Tibial artery (tissue), 4 donors: Measurements from ENCODE around the gene MEX3B.

Source experiments
- DNase-seq, 2 donors: peaks; one replicate each; pipeline ENCODE4 v3.0.0-alpha.2; 2019
- H3K27ac ChIP-seq, 2 donors: fragments of 200-600 bp; sonication (generic) in 1 of 2; 1 replicate in 1 of 2; 2 replicates in 1 of 2; pipeline ENCODE4 v1.5.1; 2018 to 2019; ENCODE audit warnings: mild to moderate bottlenecking in 1 of 2
- H3K27me3 ChIP-seq, 2 donors: fragments of 200-600 bp; sonication (generic) in 1 of 2; one replicate each; pipeline versions ENCODE4 v1.5.1 to v1.6.0; 2016 to 2019
- H3K36me3 ChIP-seq, 3 donors: fragments of 200-600 bp; sonication (generic) in 2 of 3; one replicate each; pipeline ENCODE4 v1.5.1; 2016 to 2019; ENCODE audit warnings: mild to moderate bottlenecking in 2 of 3
- H3K4me1 ChIP-seq, 4 donors: fragments of 200-600 bp; sonication (generic) in 2 of 4; 1 replicate in 3 of 4; 2 replicates in 1 of 4; pipeline ENCODE4 v1.5.1; 2016 to 2019
- H3K4me3 ChIP-seq, 2 donors: fragments of 200-600 bp; sonication (generic) in 1 of 2; 1 replicate in 1 of 2; 2 replicates in 1 of 2; pipeline ENCODE4 v1.5.1; 2018 to 2019; ENCODE audit warnings: mild to moderate bottlenecking in 2 of 2
- H3K9me3 ChIP-seq, 3 donors: fragments of 200-600 bp; sonication (generic) in 1 of 3; one replicate each; pipeline ENCODE4 v1.5.1; 2016 to 2019
- intact Hi-C: fragments of 100-400 bp; cut with DNase I; formaldehyde crosslinking; loops from one replicate; pipeline ENCODE4 v1.15.0; 2023; ENCODE audit warnings: low total_unique reads
- TF ChIP-seq, protein P1 (sequence below), 2 experiments: fragments of 200-600 bp in 1 of 2; fragments of 450-650 bp in 1 of 2; IDR thresholded peaks; one replicate each; pipeline ENCODE4 v1.5.1; 2017 to 2019; ENCODE audit warnings: antibody characterized with exemption in 2 of 2, mild to moderate bottlenecking in 1 of 2, moderate library complexity in 1 of 2

The MEX3B gene

DNA sequence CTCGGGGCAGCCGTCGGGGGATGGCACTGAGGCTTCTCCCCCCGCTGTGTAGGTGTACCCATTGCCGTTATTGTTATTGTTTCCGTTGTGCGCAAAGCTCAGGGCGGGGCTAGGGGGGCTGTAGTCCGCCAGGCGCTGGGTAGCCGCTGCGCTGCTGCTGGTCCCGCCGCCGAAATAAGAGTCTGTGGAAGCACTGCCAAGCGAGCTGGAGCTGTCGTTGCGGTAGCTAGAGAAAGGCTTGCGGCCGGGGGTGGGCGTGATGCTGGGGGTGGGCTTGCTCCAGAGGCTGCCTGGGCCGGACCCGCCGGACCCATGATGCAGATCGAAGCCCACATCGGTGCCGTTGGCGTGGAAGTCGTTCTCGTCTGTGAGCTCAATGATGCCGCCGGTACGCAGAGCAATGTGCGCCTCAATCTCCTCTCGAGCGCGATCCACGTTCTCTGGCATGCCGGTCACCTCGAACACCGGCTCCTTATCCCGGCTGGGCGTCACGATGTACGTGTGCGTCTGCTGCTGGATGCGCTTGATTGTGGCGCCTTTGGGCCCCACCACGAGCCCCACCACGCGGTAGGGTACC is 1.9 kb downstream of the MEX3B start:
- Histone ChIP-seq H3K27me3 (no peaks in the 10 kb centered on the region), H3K4me3 (peak overlapping the region; percentile 79 to 91), H3K36me3 (peaks cover 0 to 9% (median 0%) of the 10 kb centered on the region in 3 donors), H3K4me1 (peaks cover 0 to 28% (median 19%) of the 10 kb centered on the region in 4 donors), H3K27ac (no peak overlapping the region), H3K9me3 (no peaks in the 10 kb centered on the region)
- peak in 1 of 2 donors; percentile 67 for DNase-seq
- TF ChIP-seq, protein P1, sequence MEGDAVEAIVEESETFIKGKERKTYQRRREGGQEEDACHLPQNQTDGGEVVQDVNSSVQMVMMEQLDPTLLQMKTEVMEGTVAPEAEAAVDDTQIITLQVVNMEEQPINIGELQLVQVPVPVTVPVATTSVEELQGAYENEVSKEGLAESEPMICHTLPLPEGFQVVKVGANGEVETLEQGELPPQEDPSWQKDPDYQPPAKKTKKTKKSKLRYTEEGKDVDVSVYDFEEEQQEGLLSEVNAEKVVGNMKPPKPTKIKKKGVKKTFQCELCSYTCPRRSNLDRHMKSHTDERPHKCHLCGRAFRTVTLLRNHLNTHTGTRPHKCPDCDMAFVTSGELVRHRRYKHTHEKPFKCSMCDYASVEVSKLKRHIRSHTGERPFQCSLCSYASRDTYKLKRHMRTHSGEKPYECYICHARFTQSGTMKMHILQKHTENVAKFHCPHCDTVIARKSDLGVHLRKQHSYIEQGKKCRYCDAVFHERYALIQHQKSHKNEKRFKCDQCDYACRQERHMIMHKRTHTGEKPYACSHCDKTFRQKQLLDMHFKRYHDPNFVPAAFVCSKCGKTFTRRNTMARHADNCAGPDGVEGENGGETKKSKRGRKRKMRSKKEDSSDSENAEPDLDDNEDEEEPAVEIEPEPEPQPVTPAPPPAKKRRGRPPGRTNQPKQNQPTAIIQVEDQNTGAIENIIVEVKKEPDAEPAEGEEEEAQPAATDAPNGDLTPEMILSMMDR (IDR thresholded peaks at IDR 0.05), result no peak
- intact Hi-C loops, result loop anchor here (10.0 kb wide), 1 partner anchor 1889 kb away; the partner anchor contains the start of gene FAH

DNA sequence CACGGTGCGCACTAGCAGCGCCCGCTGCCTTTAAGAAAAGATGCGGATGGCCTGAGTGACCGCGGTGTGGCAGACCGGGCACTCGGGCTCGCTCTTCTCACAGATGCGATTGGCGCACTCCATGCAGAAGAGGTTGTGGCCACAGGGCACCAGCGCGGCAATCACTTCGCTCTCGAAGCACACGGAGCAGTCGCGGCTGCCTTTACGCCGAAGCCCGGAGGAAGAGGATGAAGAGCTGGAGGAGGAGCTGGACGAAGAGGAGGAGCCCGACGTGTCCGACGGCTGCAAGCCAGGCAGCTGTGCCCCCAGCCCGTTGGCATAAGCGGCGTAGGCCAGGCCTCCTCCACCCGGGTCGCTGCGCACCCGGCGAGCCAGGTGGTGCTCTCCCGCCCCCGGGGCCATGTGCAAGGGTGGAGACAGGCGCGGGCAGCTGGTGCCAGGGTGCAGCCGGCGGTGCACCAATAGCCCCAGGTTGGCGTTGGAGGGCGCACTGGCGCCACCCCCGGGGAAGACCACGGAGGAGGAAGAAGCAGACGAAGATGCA is 2.6 kb downstream of the MEX3B start:
- Histone ChIP-seq H3K27me3 (no peaks in the 10 kb centered on the region), H3K4me3 (no peak overlapping the region), H3K9me3 (no peaks in the 10 kb centered on the region), H3K27ac (no peak overlapping the region), H3K36me3 (peaks cover 0 to 9% (median 0%) of the 10 kb centered on the region in 3 donors), H3K4me1 (peaks cover 0 to 28% (median 19%) of the 10 kb centered on the region in 4 donors)
- TF ChIP-seq, protein P1 (IDR thresholded peaks at IDR 0.05), result no peak
- intact Hi-C loops, result loop anchor here (10.0 kb wide), 1 partner anchor 1888 kb away; the partner anchor contains the start of gene FAH
- no peak for DNase-seq

DNA sequence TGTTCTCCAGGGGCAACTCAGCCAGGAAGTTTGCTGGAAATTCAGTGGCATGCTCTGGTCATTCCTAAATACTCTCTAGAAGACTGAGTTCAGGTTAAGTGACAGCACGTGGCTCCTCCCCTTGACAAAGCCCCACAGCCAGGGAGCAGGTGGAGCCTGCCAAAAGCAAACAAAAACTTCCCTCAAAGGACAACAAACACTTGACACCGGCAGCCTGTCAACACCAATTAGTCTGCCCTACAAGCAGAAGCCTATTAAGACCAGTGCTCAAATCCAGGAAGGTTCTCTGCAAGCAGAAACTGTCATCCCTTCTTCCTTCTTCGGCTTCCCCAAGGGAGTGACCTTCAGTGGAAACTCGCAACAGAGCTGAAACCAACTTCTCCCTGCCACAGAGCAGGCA is 5.0 kb downstream of the MEX3B start:
- H3K9me3 ChIP-seq, result no peaks in the 10 kb centered on the region
- TF ChIP-seq, protein P1 (IDR thresholded peaks at IDR 0.05), result no peak
- intact Hi-C loops, result loop anchor here (10.0 kb wide), 1 partner anchor 1886 kb away; the partner anchor contains the start of gene FAH

DNA sequence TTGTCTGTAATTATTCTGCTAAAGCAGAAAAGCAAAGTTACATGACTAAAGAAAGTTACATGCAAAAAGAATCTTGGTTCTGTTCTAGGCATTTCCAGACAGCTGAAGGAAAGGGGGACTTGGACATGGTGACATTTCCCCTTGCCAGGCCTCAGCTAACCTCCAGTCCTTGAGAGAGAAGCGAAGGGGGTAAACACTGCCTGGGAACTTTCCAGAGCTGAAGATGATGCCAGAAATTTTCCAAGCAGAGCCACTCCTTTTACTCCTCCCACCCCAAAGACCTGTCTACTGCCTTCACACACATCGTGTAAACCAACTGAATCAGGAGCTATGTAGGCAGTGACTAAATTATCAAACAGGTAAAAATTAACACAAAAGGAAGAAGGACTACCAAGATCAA is 5.4 kb downstream of the MEX3B start:
- Histone ChIP-seq H3K9me3 (no peaks in the 10 kb centered on the region), H3K4me3 (no peak overlapping the region), H3K36me3 (peaks cover 0 to 9% (median 0%) of the 10 kb centered on the region in 3 donors), H3K27ac (no peak overlapping the region), H3K4me1 (peaks cover 0 to 19% (median 16%) of the 10 kb centered on the region in 4 donors), H3K27me3 (no peaks in the 10 kb centered on the region)
- DNase-seq, result no peak
- TF ChIP-seq, protein P1 (IDR thresholded peaks at IDR 0.05), result no peak
- intact Hi-C loops, result loop anchor here (10.0 kb wide), 1 partner anchor 1886 kb away; the partner anchor contains the start of gene FAH

More for the DNA sequence above, 5.0 kb downstream of the MEX3B start:
- Histone ChIP-seq H3K4me3 (no peak overlapping the region), H3K27me3 (no peaks in the 10 kb centered on the region), H3K27ac (no peak overlapping the region), H3K4me1 (peaks cover 0 to 19% (median 16%) of the 10 kb centered on the region in 4 donors), H3K36me3 (peaks cover 0 to 9% (median 0%) of the 10 kb centered on the region in 3 donors)
- DNase-seq, result no peak

DNA sequence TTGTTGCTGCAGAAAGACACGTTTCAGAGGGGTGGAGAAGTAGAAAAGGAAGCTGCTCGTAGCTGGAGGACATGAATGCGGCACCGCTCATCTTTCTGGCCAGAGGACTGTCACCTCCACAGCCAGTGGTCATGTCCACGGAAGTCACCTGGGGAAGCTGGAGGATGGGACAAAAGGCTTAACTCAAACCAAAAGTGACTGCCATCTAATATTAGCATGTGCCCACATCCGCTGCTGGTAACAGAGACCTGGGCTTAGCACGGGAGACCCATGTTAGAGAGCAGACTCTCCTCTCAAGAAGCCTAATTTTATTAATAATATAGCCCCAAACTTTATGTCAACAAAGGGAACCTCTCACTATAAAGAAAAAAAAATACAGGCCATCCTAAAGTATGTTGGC is 5.9 kb downstream of the MEX3B start:
- Histone ChIP-seq H3K4me3 (no peak overlapping the region), H3K27me3 (no peaks in the 10 kb centered on the region), H3K9me3 (no peaks in the 10 kb centered on the region), H3K27ac (no peak overlapping the region), H3K4me1 (peaks cover 0 to 16% (median 14%) of the 10 kb centered on the region in 4 donors), H3K36me3 (peaks cover 0 to 9% (median 0%) of the 10 kb centered on the region in 3 donors)
- no peak for DNase-seq
- intact Hi-C loops, result loop anchor here (10.0 kb wide), 1 partner anchor 1885 kb away; the partner anchor contains the start of gene FAH
- TF ChIP-seq, protein P1 (IDR thresholded peaks at IDR 0.05), result no peak
